Measurements from ENCODE around the gene JTB. TPM values are rescaled to one million over a fixed set of nuclear protein-coding genes. Genes with fewer than 3 reads are reported as not detected.

Gene JTB
- polyA plus RNA-seq, 2 of the 4 experiments (the other 2 are of a cell fraction): 106 to 162 TPM

DNA sequence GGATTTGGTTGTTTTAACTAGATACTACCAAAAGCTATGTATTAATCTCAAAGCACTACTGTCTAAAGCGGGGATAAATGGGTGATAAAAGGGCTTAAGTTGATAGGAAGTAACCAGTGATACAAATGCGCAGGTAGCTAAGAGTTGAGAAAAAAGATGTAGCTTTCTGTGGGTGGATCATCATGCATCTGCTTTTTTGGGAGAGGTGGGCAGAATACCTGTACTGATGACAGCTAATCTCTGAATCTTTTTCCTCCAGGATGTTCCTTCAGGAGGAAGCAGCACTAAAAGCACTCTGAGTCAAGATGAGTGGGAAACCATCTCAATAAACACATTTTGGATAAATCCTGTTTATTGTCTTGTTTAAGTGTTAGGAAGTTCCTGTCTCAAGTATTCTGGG lies 14.3 kb upstream of the JTB start:
- H3K9me3 ChIP-seq: no peaks in the 10 kb centered on the region
- peak overlapping the region; percentile 84 for H3K4me2 ChIP-seq
- WGBS (ENCODE audit: missing lambda C conversion rate): 70% methylated on average over 2 of the region's 2 CpGs
- peaks cover 14% of the 10 kb centered on the region; the same call in 2 of the 3 replicates for H3K4me1 ChIP-seq
- ATAC-seq: no peak
- no peak for DNase-seq (ENCODE audit: low read depth in 1 of 2, low spot score in 1 of 2)
- TF ChIP-seq MAFK (IDR thresholded peaks at IDR 0.05; ENCODE audit: partially characterized antibody) (no peak), HOXA7 (CRISPR knock-in tag; IDR thresholded peaks at IDR 0.05) (peak; percentile 77)
- H3K27ac ChIP-seq: peak overlapping the region; percentile 93 to 94; a peak in 5 of 6 replicates
- ChIA-PET POLR2A (interaction anchor here (1.1 to 2.0 kb wide), 4 partner anchors 14 to 358 kb away, joined by 4 to 52 read pairs (median 22); partner anchors contain the start of genes CHTOP, CREB3L4, DENND4B and JTB), CTCF (interaction anchor here (0.6 to 1.0 kb wide), 4 partner anchors 15 to 420 kb away, joined by 3 to 4 read pairs (median 3); partner anchors contain the start of gene JTB)
- FAIRE-seq: no peak
- H3K4me3 ChIP-seq: peak overlapping the region; percentile 73

DNA sequence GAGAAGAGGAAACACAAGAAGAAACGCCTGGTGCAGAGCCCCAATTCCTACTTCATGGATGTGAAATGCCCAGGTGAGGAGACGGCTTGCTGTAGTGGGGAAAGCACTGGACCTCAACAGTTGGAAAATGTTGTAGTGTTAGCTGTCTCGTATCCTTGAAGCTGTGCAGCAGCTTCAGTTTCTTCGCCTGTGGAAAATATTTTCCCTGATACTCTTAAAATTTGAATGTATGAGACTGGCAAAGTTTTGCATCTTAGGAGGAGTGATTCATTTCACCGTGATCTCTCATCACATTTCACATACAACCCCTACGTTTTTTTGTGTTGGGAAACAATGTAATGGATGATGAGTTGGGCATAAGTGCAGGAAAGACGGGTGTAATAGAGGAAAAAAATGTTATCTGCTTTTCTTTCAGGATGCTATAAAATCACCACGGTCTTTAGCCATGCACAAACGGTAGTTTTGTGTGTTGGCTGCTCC lies 13.7 kb upstream of the JTB start:
- POLR2A ChIA-PET: interaction anchor here (0.6 to 2.0 kb wide), 16 partner anchors 14 to 458 kb away, joined by 3 to 52 read pairs (median 5); partner anchors contain the start of genes CHTOP, CREB3L4, CRTC2 and DENND4B
- H3K27ac ChIP-seq: peak overlapping the region; percentile 93 to 94
- no peak for TF ChIP-seq NPAS2 (CRISPR knock-in tag; IDR thresholded peaks at IDR 0.05; ENCODE audit: borderline replicate concordance)
- TF ChIP-seq, protein P1, sequence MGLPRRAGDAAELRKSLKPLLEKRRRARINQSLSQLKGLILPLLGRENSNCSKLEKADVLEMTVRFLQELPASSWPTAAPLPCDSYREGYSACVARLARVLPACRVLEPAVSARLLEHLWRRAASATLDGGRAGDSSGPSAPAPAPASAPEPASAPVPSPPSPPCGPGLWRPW (IDR thresholded peaks at IDR 0.05): no peak
- TF ChIP-seq TFCP2L1 (CRISPR knock-in tag; IDR thresholded peaks at IDR 0.05): no peak
- TF ChIP-seq KDM1A (IDR thresholded peaks at IDR 0.05; ENCODE audit: low read depth): no peak
- TF ChIP-seq, protein P2, sequence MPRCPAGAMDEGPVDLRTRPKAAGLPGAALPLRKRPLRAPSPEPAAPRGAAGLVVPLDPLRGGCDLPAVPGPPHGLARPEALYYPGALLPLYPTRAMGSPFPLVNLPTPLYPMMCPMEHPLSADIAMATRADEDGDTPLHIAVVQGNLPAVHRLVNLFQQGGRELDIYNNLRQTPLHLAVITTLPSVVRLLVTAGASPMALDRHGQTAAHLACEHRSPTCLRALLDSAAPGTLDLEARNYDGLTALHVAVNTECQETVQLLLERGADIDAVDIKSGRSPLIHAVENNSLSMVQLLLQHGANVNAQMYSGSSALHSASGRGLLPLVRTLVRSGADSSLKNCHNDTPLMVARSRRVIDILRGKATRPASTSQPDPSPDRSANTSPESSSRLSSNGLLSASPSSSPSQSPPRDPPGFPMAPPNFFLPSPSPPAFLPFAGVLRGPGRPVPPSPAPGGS (IDR thresholded peaks at IDR 0.05): no peak; the same call in 2 of the 3 replicates
- no peaks in the 10 kb centered on the region for H3K9me3 ChIP-seq
- peak overlapping the region; percentile 73 for H3K4me3 ChIP-seq
- under 1% methylated on average over 9 of the region's 9 CpGs for WGBS (ENCODE audit: missing lambda C conversion rate)
- ATAC-seq: no peak
- peak overlapping the region; percentile 84 for H3K4me2 ChIP-seq
- H3K4me1 ChIP-seq: peaks cover 14% of the 10 kb centered on the region; the same call in 2 of the 3 replicates
- CTCF ChIA-PET: interaction anchor here (0.6 to 1.1 kb wide), 4 partner anchors 14 to 274 kb away, joined by 3 read pairs; partner anchors contain the start of gene JTB
- no peak for FAIRE-seq
- no peak for DNase-seq (ENCODE audit: low read depth in 1 of 2, low spot score in 1 of 2)

DNA sequence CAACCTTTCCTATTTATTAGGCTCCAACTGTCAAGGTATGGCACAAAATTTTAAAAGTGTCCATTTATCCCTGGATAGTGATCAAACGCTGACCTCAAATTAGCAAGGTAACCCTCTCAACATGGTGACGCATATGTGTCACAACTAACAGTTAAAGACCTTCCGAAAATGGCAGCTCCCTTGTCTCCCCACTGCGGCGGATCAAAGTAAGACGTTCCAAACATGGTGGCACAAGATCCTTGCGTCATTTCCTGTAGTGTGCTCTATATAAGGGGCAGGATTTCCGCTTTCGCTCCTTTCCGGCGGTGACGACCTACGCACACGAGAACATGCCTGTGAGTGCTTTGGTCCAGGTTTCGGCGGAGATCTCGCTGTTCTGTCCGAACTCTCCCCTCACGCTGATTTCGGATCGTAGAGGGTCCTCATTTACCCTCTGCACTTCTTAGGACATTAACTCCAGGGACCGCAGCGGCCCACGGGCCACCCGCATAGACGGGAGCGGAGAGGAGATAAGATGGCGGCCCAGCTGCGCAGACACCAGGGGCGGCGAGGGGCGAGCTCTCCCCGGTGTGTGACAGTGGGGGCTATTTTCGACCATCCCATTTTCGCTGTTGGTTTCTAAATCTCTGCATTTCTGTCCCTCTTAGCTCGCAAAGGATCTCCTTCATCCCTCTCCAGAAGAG lies 13.1 kb upstream of the JTB start, which contains the start of gene RPS27:
RPS27 (plus strand) TSS at position 295 of the 683 bp plus-strand sequence; CDS start at position 330, 35 bp downstream.
- CTCF ChIA-PET: interaction anchor here (0.6 to 1.3 kb wide), 7 partner anchors 14 to 638 kb away, joined by 3 to 4 read pairs (median 3); partner anchors contain the start of genes JTB and SLC39A1
- TF ChIP-seq, protein P3, sequence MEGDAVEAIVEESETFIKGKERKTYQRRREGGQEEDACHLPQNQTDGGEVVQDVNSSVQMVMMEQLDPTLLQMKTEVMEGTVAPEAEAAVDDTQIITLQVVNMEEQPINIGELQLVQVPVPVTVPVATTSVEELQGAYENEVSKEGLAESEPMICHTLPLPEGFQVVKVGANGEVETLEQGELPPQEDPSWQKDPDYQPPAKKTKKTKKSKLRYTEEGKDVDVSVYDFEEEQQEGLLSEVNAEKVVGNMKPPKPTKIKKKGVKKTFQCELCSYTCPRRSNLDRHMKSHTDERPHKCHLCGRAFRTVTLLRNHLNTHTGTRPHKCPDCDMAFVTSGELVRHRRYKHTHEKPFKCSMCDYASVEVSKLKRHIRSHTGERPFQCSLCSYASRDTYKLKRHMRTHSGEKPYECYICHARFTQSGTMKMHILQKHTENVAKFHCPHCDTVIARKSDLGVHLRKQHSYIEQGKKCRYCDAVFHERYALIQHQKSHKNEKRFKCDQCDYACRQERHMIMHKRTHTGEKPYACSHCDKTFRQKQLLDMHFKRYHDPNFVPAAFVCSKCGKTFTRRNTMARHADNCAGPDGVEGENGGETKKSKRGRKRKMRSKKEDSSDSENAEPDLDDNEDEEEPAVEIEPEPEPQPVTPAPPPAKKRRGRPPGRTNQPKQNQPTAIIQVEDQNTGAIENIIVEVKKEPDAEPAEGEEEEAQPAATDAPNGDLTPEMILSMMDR (IDR thresholded peaks at IDR 0.05): no peak
- TF ChIP-seq POLR2A (IDR thresholded peaks at IDR 0.05; ENCODE audit: low read length) (peak; percentile 100), GATA3 (IDR thresholded peaks at IDR 0.05; ENCODE audit: borderline replicate concordance) (peak; percentile 58), PHF8 (IDR thresholded peaks at IDR 0.05; ENCODE audit: borderline replicate concordance, low read depth) (peak; percentile 99), MYC (IDR thresholded peaks at IDR 0.05; ENCODE audit: borderline replicate concordance, low read length) (peak; percentile 57), SREBF2 (IDR thresholded peaks at IDR 0.05) (no peak), HOXB5 (CRISPR knock-in tag; IDR thresholded peaks at IDR 0.05) (0 out of 2 replicates have a peak, but pooled peaks have one; percentile 46), NR3C1 (IDR thresholded peaks at IDR 0.05) (no peak), MAZ (IDR thresholded peaks at IDR 0.05; ENCODE audit: borderline replicate concordance, low read depth, low read length) (no peak), EP300 (IDR thresholded peaks at IDR 0.05) (no peak), CHD4 (IDR thresholded peaks at IDR 0.05; ENCODE audit: borderline replicate concordance) (no peak), JUN (IDR thresholded peaks at IDR 0.05) (peak; percentile 98 to 99), CEBPB (IDR thresholded peaks at IDR 0.05) (peak in 1 of 2 experiments; percentile 67; a peak in 2 of 4 replicates), ZSCAN20 (CRISPR knock-in tag; IDR thresholded peaks at IDR 0.05) (no peak), TFCP2L1 (CRISPR knock-in tag; IDR thresholded peaks at IDR 0.05) (0 out of 2 replicates have a peak, but pooled peaks have one; percentile 57), HOXA7 (CRISPR knock-in tag; IDR thresholded peaks at IDR 0.05) (0 out of 2 replicates have a peak, but pooled peaks have one; percentile 14), FOSL2 (IDR thresholded peaks at IDR 0.05) (no peak), FOSL2 (CRISPR knock-in tag; IDR thresholded peaks at IDR 0.05) (peak; percentile 69), ZFP36 (IDR thresholded peaks at IDR 0.05; ENCODE audit: borderline replicate concordance, partially characterized antibody) (no peak), ESRRA (IDR thresholded peaks at IDR 0.05; ENCODE audit: borderline replicate concordance, low read length) (no peak)
- TF ChIP-seq, protein P4, sequence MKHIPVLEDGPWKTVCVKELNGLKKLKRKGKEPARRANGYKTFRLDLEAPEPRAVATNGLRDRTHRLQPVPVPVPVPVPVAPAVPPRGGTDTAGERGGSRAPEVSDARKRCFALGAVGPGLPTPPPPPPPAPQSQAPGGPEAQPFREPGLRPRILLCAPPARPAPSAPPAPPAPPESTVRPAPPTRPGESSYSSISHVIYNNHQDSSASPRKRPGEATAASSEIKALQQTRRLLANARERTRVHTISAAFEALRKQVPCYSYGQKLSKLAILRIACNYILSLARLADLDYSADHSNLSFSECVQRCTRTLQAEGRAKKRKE (CRISPR knock-in tag; IDR thresholded peaks at IDR 0.05; ENCODE audit: low read depth): no peak; the same call in 1 of the 2 replicates
- TF ChIP-seq, protein P5, sequence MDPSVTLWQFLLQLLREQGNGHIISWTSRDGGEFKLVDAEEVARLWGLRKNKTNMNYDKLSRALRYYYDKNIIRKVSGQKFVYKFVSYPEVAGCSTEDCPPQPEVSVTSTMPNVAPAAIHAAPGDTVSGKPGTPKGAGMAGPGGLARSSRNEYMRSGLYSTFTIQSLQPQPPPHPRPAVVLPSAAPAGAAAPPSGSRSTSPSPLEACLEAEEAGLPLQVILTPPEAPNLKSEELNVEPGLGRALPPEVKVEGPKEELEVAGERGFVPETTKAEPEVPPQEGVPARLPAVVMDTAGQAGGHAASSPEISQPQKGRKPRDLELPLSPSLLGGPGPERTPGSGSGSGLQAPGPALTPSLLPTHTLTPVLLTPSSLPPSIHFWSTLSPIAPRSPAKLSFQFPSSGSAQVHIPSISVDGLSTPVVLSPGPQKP (IDR thresholded peaks at IDR 0.05; ENCODE audit: low read depth, low read length): no peak

More for the DNA sequence above, 13.1 kb upstream of the JTB start, which contains the start of gene RPS27:
- Histone ChIP-seq H3K9me3 (no peaks in the 10 kb centered on the region), H3K27ac (peak within 1 kb of the TSS; percentile 93 to 94), H3K4me1 (peaks cover 14% of the 10 kb centered on the region; the same call in 2 of the 3 replicates), H3K4me3 (peak within 1 kb of the TSS; percentile 73), H3K4me2 (peak within 1 kb of the TSS; percentile 84)
- ATAC-seq: peak; percentile 56 to 58
- POLR2A ChIA-PET: interaction anchor here (0.5 to 2.0 kb wide), 67 partner anchors 9 to 633 kb away, joined by 3 to 52 read pairs (median 4); partner anchors contain the start of genes CHTOP, CREB3L4, CRTC2 and DENND4B
- under 1% methylated on average over 24 of the region's 36 CpGs for WGBS (ENCODE audit: missing lambda C conversion rate)
- peak; percentile 97 to 99 for DNase-seq (ENCODE audit: low read depth in 1 of 2, low spot score in 1 of 2)
- peak; percentile 70 for FAIRE-seq
